Neural cell (in vitro differentiated cells): ENCODE data around the gene TNKS2. TPM values are rescaled to one million over a fixed set of nuclear protein-coding genes. Genes with fewer than 3 reads are reported as not detected.

Experiments
- H2AFZ ChIP-seq: fragments of 200-600, 300-800 bp; sonication (generic), shearing (Covaris generic); 2 replicates; pipeline ENCODE4 v1.6.0; 2014; ENCODE audit warnings: low read depth, mild to moderate bottlenecking, antibody characterized with exemption, low read length, moderate library complexity
- H3F3A ChIP-seq: fragments of 200-600 bp; shearing (Covaris generic); 2 replicates; pipeline ENCODE4 v1.6.1; 2016; ENCODE audit warnings: mild to moderate bottlenecking, moderate library complexity, mixed read lengths, antibody characterized with exemption, low read length; ENCODE audit not compliant: insufficient read depth, poor library complexity, severe bottlenecking
- H3K27ac ChIP-seq: fragments of 200-600, 300-800 bp; sonication (generic), shearing (Covaris generic); 2 replicates; pipeline ENCODE4 v1.5.1; 2014; ENCODE audit warnings: mild to moderate bottlenecking, low read length, moderate library complexity
- H3K27me3 ChIP-seq: fragments of 300-800, 200-600 bp; sonication (generic), shearing (Covaris generic); 2 replicates; pipeline ENCODE4 v1.6.0; 2014; ENCODE audit warnings: mild to moderate bottlenecking, low read depth, low read length, moderate library complexity; ENCODE audit not compliant: insufficient read depth
- H3K36me3 ChIP-seq: fragments of 300-800, 200-600 bp; sonication (generic), shearing (Covaris generic); 2 replicates; pipeline ENCODE4 v1.5.1; 2014; ENCODE audit warnings: mild to moderate bottlenecking, antibody characterized with exemption, low read length, moderate library complexity; ENCODE audit not compliant: insufficient read depth
- H3K4me2 ChIP-seq: fragments of 300-800, 200-600 bp; sonication (generic), shearing (Covaris generic); 2 replicates; pipeline ENCODE4 v1.6.0; 2014; ENCODE audit warnings: mild to moderate bottlenecking, low read length
- H3K4me3 ChIP-seq: fragments of 300-800, 200-600 bp; sonication (generic), shearing (Covaris generic); 2 replicates; pipeline ENCODE4 v1.5.1; 2014; ENCODE audit warnings: mild to moderate bottlenecking, low read length, moderate library complexity
- H3K79me2 ChIP-seq: fragments of 200-600 bp; shearing (Covaris generic); replicated peaks from 2 replicates; pipeline ENCODE4 v1.6.0; 2014; ENCODE audit warnings: mild to moderate bottlenecking, low read length, moderate library complexity; ENCODE audit not compliant: insufficient read depth
- H3K9ac ChIP-seq: fragments of 300-800, 200-600 bp; sonication (generic), shearing (Covaris generic); 2 replicates; pipeline ENCODE4 v1.6.1; 2016; ENCODE audit warnings: mild to moderate bottlenecking, low read length, mixed read lengths
- H3K9me2 ChIP-seq: fragments of 200-600 bp; shearing (Covaris generic); 2 replicates; pipeline ENCODE4 v1.6.1; 2016; ENCODE audit warnings: mild to moderate bottlenecking, low read length, mixed read lengths; ENCODE audit not compliant: insufficient read depth
- H3K9me3 ChIP-seq: fragments of 200-600, 300-800 bp; sonication (generic), shearing (Covaris generic); 2 replicates; pipeline ENCODE4 v1.6.1; 2016; ENCODE audit warnings: mild to moderate bottlenecking, mixed run types, low read length, moderate library complexity, mixed read lengths
- H4K20me1 ChIP-seq: fragments of 200-600 bp; shearing (Covaris generic); 2 replicates; pipeline ENCODE4 v1.6.1; 2016; ENCODE audit warnings: mild to moderate bottlenecking, mixed run types; ENCODE audit not compliant: insufficient read depth
- CTCF ChIP-seq: fragments of 450-650 bp; IDR thresholded peaks from 2 replicates; pipeline ENCODE4 v1.5.1; 2014; ENCODE audit warnings: antibody characterized with exemption, mild to moderate bottlenecking, moderate library complexity; ENCODE audit not compliant: poor library complexity, severe bottlenecking
- EP300 ChIP-seq: fragments of 450-650 bp; conservative IDR thresholded peaks from 2 replicates; pipeline ENCODE4 v1.6.1; 2014; ENCODE audit warnings: antibody characterized with exemption, mild to moderate bottlenecking, moderate library complexity; ENCODE audit not compliant: poor library complexity, severe bottlenecking
- EZH2 ChIP-seq: fragments of 200-600, 300-800 bp; shearing (Covaris generic), sonication (generic); IDR thresholded peaks from 2 replicates; pipeline ENCODE4 v1.6.1; 2014; ENCODE audit warnings: antibody characterized with exemption, low read length, borderline replicate concordance, mild to moderate bottlenecking; ENCODE audit not compliant: insufficient read depth, poor library complexity, severe bottlenecking
- MXI1 ChIP-seq: fragments of 450-650 bp; conservative IDR thresholded peaks from 2 replicates; pipeline ENCODE4 v1.6.1; 2014; ENCODE audit warnings: antibody characterized with exemption, mild to moderate bottlenecking; ENCODE audit not compliant: poor library complexity, severe bottlenecking
- POLR2AphosphoS5 ChIP-seq: IDR thresholded peaks from 2 replicates; pipeline ENCODE4 v1.6.1; 2012
- RAD21 ChIP-seq: fragments of 450-650 bp; conservative IDR thresholded peaks from 2 replicates; pipeline ENCODE4 v1.6.1; 2014; ENCODE audit warnings: antibody characterized with exemption, mild to moderate bottlenecking, moderate library complexity
- REST ChIP-seq: IDR thresholded peaks from 2 replicates; pipeline ENCODE4 v1.6.1; 2012; ENCODE audit warnings: borderline replicate concordance
- SMC3 ChIP-seq: fragments of 450-650 bp; conservative IDR thresholded peaks from 2 replicates; pipeline ENCODE4 v1.6.1; 2014; ENCODE audit warnings: antibody characterized with exemption, mild to moderate bottlenecking, moderate library complexity; ENCODE audit not compliant: poor library complexity
- TAF1 ChIP-seq: IDR thresholded peaks from 2 replicates; pipeline ENCODE4 v1.6.1; 2012; ENCODE audit warnings: low read depth
- polyA plus RNA-seq: library from polyadenylated mRNA; depleted of rRNA; stranded (reverse); fragments of >200 nt; gene quantifications from 2 replicates; pipeline ENCODE4 v1.2.3, GENCODE V29; 2014

Gene TNKS2
- polyA plus RNA-seq, 1 donor from 2014 or later = 28.0 TPM

GRCh38 chr10:91843083-91843482, 44.9 kb downstream of the TNKS2 start:
- Histone ChIP-seq H3K9me2 (no peaks in the 10 kb centered on the region), H3K36me3 (peaks cover 19% of the 10 kb centered on the region), H4K20me1 (no peaks in the 10 kb centered on the region), H2AFZ (no peak overlapping the region), H3F3A (no peaks in the 10 kb centered on the region), H3K79me2 (no peaks in the 10 kb centered on the region), H3K9ac (no peak overlapping the region), H3K27ac (no peak overlapping the region), H3K9me3 (no peaks in the 10 kb centered on the region), H3K27me3 (no peaks in the 10 kb centered on the region), H3K4me2 (no peak overlapping the region), H3K4me3 (no peak overlapping the region)
- no peak for TF ChIP-seq POLR2AphosphoS5
- TF ChIP-seq MXI1 = no peak

GRCh38 chr10:91856637-91857036, 58.4 kb downstream of the TNKS2 start:
- Histone ChIP-seq H3K27me3 (no peaks in the 10 kb centered on the region), H3K36me3 (peaks cover 4% of the 10 kb centered on the region), H3K9me2 (no peaks in the 10 kb centered on the region), H2AFZ (no peak overlapping the region), H3K27ac (no peak overlapping the region), H3K79me2 (no peaks in the 10 kb centered on the region), H4K20me1 (no peaks in the 10 kb centered on the region), H3K4me3 (no peak overlapping the region), H3K9ac (no peak overlapping the region), H3K9me3 (no peaks in the 10 kb centered on the region), H3F3A (no peaks in the 10 kb centered on the region), H3K4me2 (no peak overlapping the region)
- TF ChIP-seq SMC3 (peak; percentile 74), EP300 (no peak), POLR2AphosphoS5 (no peak), EZH2 (no peak), MXI1 (no peak), REST (no peak), RAD21 (peak; percentile 65), TAF1 (no peak), CTCF (peak; percentile 66)

GRCh38 chr10:91860885-91861284, 62.7 kb downstream of the TNKS2 start:
- TF ChIP-seq EZH2 (no peak), REST (no peak), EP300 (no peak), MXI1 (no peak), RAD21 (no peak), POLR2AphosphoS5 (no peak), TAF1 (no peak), CTCF (no peak), SMC3 (no peak)
- Histone ChIP-seq H3K4me2 (no peak overlapping the region), H2AFZ (no peak overlapping the region), H3K36me3 (peaks cover 9% of the 10 kb centered on the region), H3K27ac (no peak overlapping the region), H3K9me3 (no peaks in the 10 kb centered on the region), H4K20me1 (no peaks in the 10 kb centered on the region), H3K27me3 (no peaks in the 10 kb centered on the region), H3K9me2 (no peaks in the 10 kb centered on the region), H3K4me3 (no peak overlapping the region), H3F3A (no peaks in the 10 kb centered on the region), H3K9ac (no peak overlapping the region), H3K79me2 (no peaks in the 10 kb centered on the region)
